Transverse colon (tissue), 3 donors: ENCODE measurements around the gene GNA14.

Experiments used
- CTCF ChIP-seq, 5 experiments: fragments of 200-600 bp in 3 of 5; fragments of 450-650 bp in 2 of 5; sonication (generic) in 3 of 5; IDR thresholded peaks; 1 replicate in 2 of 5; 2 replicates in 3 of 5; pipeline ENCODE4 v1.5.1; 2016 to 2017; ENCODE audit warnings: antibody characterized with exemption in 5 of 5, inconsistent platforms in 3 of 5, mild to moderate bottlenecking in 2 of 5, moderate library complexity in 1 of 5
- EP300 ChIP-seq: sonication (generic); formaldehyde crosslinking; IDR thresholded peaks from one replicate; pipeline ENCODE4 v1.6.1; 2017; ENCODE audit warnings: antibody characterized with exemption, low read depth
- POLR2A ChIP-seq: fragments of 450-650 bp; IDR thresholded peaks from one replicate; pipeline ENCODE4 v1.6.1; 2016; ENCODE audit warnings: antibody characterized with exemption, mild to moderate bottlenecking, moderate library complexity

DNA sequence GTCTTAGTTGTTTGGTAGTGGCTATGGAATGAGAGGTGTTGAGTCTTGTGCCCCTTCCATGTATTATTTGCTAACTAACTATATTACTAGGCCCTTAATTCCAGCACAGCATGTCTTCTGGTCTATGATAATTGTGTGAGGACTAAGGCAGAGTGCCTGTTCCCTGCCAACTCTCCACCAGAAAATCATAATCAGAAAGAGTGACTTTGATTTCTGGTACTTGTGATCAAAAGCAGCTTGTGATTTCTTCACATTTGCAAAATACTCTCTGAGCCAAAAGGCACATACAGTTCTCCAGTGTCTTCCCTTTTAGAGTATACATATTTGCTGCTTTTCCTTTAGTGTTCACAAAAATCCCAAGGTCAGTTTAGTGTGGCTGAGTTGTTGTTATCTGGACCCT is 229.9 kb downstream of the GNA14 start:
- TF ChIP-seq EP300, result no peak
- no peak for TF ChIP-seq POLR2A
- TF ChIP-seq CTCF (IDR thresholded peaks at IDR 0.05), result no peak
